MM.1S (cell line): ENCODE data around the gene GGN.

Experiments
- DNase-seq: peaks from one replicate; pipeline ENCODE4 v3.0.0-alpha.2; 2015
- H2AFZ ChIP-seq: fragments of 300-600 bp; sonication (generic); 2 replicates; pipeline ENCODE4 v1.6.0; 2016; ENCODE audit warnings: antibody characterized with exemption, low read length
- H3F3A ChIP-seq: fragments of 300-600 bp; sonication (generic); 2 replicates; pipeline ENCODE4 v1.6.1; 2016; ENCODE audit warnings: mild to moderate bottlenecking, antibody characterized with exemption, low read length, moderate library complexity, mixed read lengths; ENCODE audit not compliant: insufficient read depth
- H3K27ac ChIP-seq: fragments of 300-600 bp; sonication (generic); 2 replicates; pipeline ENCODE4 v1.5.1; 2016; ENCODE audit warnings: mild to moderate bottlenecking, low read length
- H3K27me3 ChIP-seq: fragments of 300-600 bp; sonication (generic); replicated peaks from 2 replicates; pipeline ENCODE4 v1.6.0; 2016; ENCODE audit warnings: low read length; ENCODE audit not compliant: insufficient read depth
- H3K36me3 ChIP-seq: fragments of 300-600 bp; sonication (generic); replicated peaks from 2 replicates; pipeline ENCODE4 v1.6.1; 2016; ENCODE audit warnings: mild to moderate bottlenecking, low read length, mixed read lengths; ENCODE audit not compliant: insufficient read depth
- H3K4me1 ChIP-seq: fragments of 300-600 bp; sonication (generic); 2 replicates; pipeline ENCODE4 v1.6.1; 2016; ENCODE audit warnings: low read length, mixed read lengths
- H3K4me2 ChIP-seq: fragments of 300-600 bp; sonication (generic); 2 replicates; pipeline ENCODE4 v1.6.0; 2016; ENCODE audit warnings: low read depth, low read length
- H3K4me3 ChIP-seq: fragments of 300-600 bp; sonication (generic); 2 replicates; pipeline ENCODE4 v1.5.1; 2016; ENCODE audit warnings: low read length, mixed read lengths
- H3K79me2 ChIP-seq: fragments of 300-600 bp; sonication (generic); 2 replicates; pipeline ENCODE4 v1.6.1; 2016; ENCODE audit warnings: mixed run types, low read length, mixed read lengths
- H3K9ac ChIP-seq: fragments of 300-600 bp; sonication (generic); 2 replicates; pipeline ENCODE4 v1.6.1; 2016; ENCODE audit warnings: low read length, mixed read lengths
- H3K9me2 ChIP-seq: fragments of 300-600 bp; sonication (generic); replicated peaks from 2 replicates; pipeline ENCODE4 v1.6.1; 2016; ENCODE audit warnings: mild to moderate bottlenecking, low read length, mixed read lengths; ENCODE audit not compliant: insufficient read depth
- H3K9me3 ChIP-seq: fragments of 300-600 bp; sonication (generic); replicated peaks from 2 replicates; pipeline ENCODE4 v1.6.1; 2016; ENCODE audit warnings: mild to moderate bottlenecking, low read length, mixed read lengths; ENCODE audit not compliant: insufficient read depth
- H4K20me1 ChIP-seq: fragments of 300-600 bp; sonication (generic); 2 replicates; pipeline ENCODE4 v1.6.1; 2016; ENCODE audit warnings: mild to moderate bottlenecking, low read length, moderate library complexity, mixed read lengths; ENCODE audit not compliant: insufficient read depth
- CTCF ChIP-seq: fragments of 300-600 bp; sonication (generic); IDR thresholded peaks from 2 replicates; pipeline ENCODE4 v1.5.1; 2016; ENCODE audit warnings: antibody characterized with exemption, low read length, mixed read lengths
- EZH2 ChIP-seq: fragments of 300-600 bp; sonication (generic); optimal IDR thresholded peaks from 2 replicates; pipeline ENCODE3; 2017; ENCODE audit warnings: low read depth, mild to moderate bottlenecking, antibody characterized with exemption, low read length, mixed read lengths
- EZH2phosphoT487 ChIP-seq: fragments of 300-600 bp; sonication (generic); IDR thresholded peaks from 2 replicates; pipeline ENCODE4 v1.6.1; 2018; ENCODE audit warnings: antibody characterized with exemption, low read length

The GGN gene

GRCh38 chr19:38433268-38433733 is 45.5 kb upstream of the GGN start, which contains the start of gene RYR1:
RYR1 (plus strand) TSS chr19:38433691; CDS start chr19:38433830, 139 bp downstream.
- Histone ChIP-seq H3K27me3 (peaks cover 67% of the 10 kb centered on the region), H3K9me2 (no peaks in the 10 kb centered on the region), H2AFZ (no peak within 1 kb of the TSS), H3K36me3 (no peaks in the 10 kb centered on the region), H3K9ac (no peak within 1 kb of the TSS), H3K4me3 (no peak within 1 kb of the TSS), H4K20me1 (no peaks in the 10 kb centered on the region), H3K9me3 (no peaks in the 10 kb centered on the region), H3K27ac (no peak within 1 kb of the TSS), H3F3A (no peaks in the 10 kb centered on the region), H3K79me2 (no peaks in the 10 kb centered on the region), H3K4me1 (no peaks in the 10 kb centered on the region), H3K4me2 (no peak within 1 kb of the TSS)
- peak; percentile 16 for DNase-seq
- TF ChIP-seq CTCF (no peak), EZH2phosphoT487 (no peak), EZH2 (no peak)

DNA sequence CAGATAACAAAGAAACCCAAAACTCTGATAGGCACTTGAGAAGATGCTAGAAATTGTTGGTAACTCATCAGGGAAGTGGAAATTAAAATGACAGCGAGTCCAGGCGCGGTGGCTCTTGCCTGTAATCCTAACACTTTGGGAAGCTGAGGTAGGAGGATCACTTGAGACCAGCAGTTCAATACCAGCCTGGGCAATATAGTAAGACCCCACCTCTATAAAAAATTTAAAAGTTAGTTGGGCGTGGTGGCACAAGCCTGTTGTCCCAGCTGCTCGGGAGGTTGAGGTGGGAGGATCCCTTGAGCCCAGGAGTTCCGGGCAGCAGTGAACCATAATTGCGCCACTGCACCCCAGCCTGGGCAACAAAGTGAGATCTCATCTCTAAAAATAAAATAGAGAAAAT is 43.1 kb upstream of the GGN start:
- Histone ChIP-seq H3K4me2 (no peak overlapping the region), H4K20me1 (no peaks in the 10 kb centered on the region), H3K27me3 (peaks cover 58% of the 10 kb centered on the region), H3K4me1 (no peaks in the 10 kb centered on the region), H3K36me3 (no peaks in the 10 kb centered on the region), H3K9me2 (no peaks in the 10 kb centered on the region), H3K9ac (no peak overlapping the region), H3K4me3 (no peak overlapping the region), H3K9me3 (no peaks in the 10 kb centered on the region), H3F3A (no peaks in the 10 kb centered on the region), H2AFZ (no peak overlapping the region), H3K79me2 (no peaks in the 10 kb centered on the region), H3K27ac (no peak overlapping the region)
- no peak for TF ChIP-seq CTCF
- TF ChIP-seq EZH2 = no peak
- DNase-seq = no peak

- Histone ChIP-seq H4K20me1 (no peaks in the 10 kb centered on the region), H2AFZ (no peak overlapping the region), H3K4me2 (no peak overlapping the region), H3K27me3 (peaks cover 61% of the 10 kb centered on the region), H3K9me3 (no peaks in the 10 kb centered on the region), H3K4me3 (no peak overlapping the region), H3K27ac (no peak overlapping the region), H3K4me1 (no peaks in the 10 kb centered on the region), H3K9me2 (no peaks in the 10 kb centered on the region), H3K79me2 (no peaks in the 10 kb centered on the region), H3K36me3 (no peaks in the 10 kb centered on the region), H3F3A (no peaks in the 10 kb centered on the region), H3K9ac (no peak overlapping the region)
- no peak for DNase-seq
- TF ChIP-seq EZH2phosphoT487 (no peak), EZH2 (no peak), CTCF (no peak)
Observed at GRCh38 chr19:38429811-38430156, 42.0 kb upstream of the GGN start.
